Ishikawa (cell line): ENCODE results near the gene INPP5E.

Source experiments
- CEBPB ChIP-seq: IDR thresholded peaks from 2 replicates; pipeline ENCODE4 v1.6.1; 2012
- CREB1 ChIP-seq: IDR thresholded peaks from 2 replicates; pipeline ENCODE4 v1.6.1; 2012; ENCODE audit warnings: low read depth
- EGR1 ChIP-seq: IDR thresholded peaks from 2 replicates; pipeline ENCODE4 v1.6.1; 2012
- EP300 ChIP-seq: IDR thresholded peaks from 2 replicates; pipeline ENCODE4 v1.6.1; 2012; ENCODE audit warnings: borderline replicate concordance
- FOXM1 ChIP-seq: IDR thresholded peaks from 2 replicates; pipeline ENCODE4 v1.6.1; 2012; ENCODE audit warnings: low read depth, borderline replicate concordance
- NFIC ChIP-seq: IDR thresholded peaks from 2 replicates; pipeline ENCODE4 v1.6.1; 2012
- RAD21 ChIP-seq: IDR thresholded peaks from 2 replicates; pipeline ENCODE4 v1.6.1; 2012; ENCODE audit warnings: low read depth
- REST ChIP-seq: IDR thresholded peaks from 2 replicates; pipeline ENCODE4 v1.6.1; 2012; ENCODE audit warnings: low read depth, mild to moderate bottlenecking
- TAF1 ChIP-seq: IDR thresholded peaks from 2 replicates; pipeline ENCODE4 v1.6.1; 2012; ENCODE audit warnings: low read depth, mild to moderate bottlenecking
- TCF12 ChIP-seq: IDR thresholded peaks from 2 replicates; pipeline ENCODE4 v1.6.1; 2012; ENCODE audit warnings: low read depth
- TEAD4 ChIP-seq: IDR thresholded peaks from 2 replicates; pipeline ENCODE4 v1.6.1; 2012
- YY1 ChIP-seq: IDR thresholded peaks from 2 replicates; pipeline ENCODE4 v1.6.1; 2012; ENCODE audit warnings: low read depth
- ZBTB7A ChIP-seq: IDR thresholded peaks from 2 replicates; pipeline ENCODE4 v1.6.1; 2012; ENCODE audit warnings: low read depth
- TF ChIP-seq, protein P1 (sequence below): IDR thresholded peaks from 2 replicates; pipeline ENCODE4 v1.6.1; 2012
- TF ChIP-seq, protein P2 (sequence below): IDR thresholded peaks from 2 replicates; pipeline ENCODE4 v1.6.1; 2012

The INPP5E gene

DNA sequence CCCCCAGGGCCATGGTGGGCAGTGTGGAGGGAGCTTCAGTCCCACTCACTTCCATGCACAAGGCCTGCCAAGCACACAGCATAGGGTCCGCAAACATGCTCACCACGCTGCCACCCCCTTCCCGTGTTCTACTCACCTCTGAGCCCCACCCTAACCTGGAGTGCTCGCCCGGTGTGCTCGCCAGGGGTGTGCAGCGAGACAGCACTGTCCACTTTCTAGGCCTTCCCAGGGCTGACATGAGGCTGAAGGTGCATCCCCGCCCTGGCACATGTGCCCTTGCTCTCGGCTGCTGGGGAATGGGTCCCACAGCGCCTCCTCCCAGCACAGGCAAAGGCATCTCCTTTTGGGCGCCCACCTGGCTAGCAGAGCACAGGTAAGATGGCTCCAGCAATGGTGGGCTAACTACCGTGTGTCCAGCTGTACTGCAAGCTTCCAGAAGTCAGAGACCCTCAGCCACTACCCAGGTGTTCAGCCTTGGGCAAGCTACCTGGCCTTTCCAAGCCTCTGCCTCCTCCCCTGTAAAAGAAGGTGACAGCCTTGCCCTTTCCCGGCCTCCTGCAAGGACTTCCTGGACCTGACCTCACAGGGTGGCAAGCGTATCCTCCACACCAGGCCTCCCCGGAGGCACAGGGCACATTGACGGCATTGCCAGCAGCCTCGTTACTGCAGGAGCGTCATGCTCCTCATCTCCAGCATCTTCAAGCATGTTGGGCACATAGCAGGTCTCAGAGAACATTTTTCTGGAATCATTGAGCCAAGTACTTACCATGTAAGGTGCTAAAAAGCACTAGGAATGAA is 47.4 kb upstream of the INPP5E start:
- no peak for TF ChIP-seq ZBTB7A
- no peak for TF ChIP-seq YY1
- no peak for TF ChIP-seq EGR1
- no peak for TF ChIP-seq RAD21
- no peak for TF ChIP-seq TAF1
- TF ChIP-seq, protein P1, sequence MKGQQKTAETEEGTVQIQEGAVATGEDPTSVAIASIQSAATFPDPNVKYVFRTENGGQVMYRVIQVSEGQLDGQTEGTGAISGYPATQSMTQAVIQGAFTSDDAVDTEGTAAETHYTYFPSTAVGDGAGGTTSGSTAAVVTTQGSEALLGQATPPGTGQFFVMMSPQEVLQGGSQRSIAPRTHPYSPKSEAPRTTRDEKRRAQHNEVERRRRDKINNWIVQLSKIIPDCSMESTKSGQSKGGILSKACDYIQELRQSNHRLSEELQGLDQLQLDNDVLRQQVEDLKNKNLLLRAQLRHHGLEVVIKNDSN, result no peak
- TF ChIP-seq CEBPB, result no peak
- no peak for TF ChIP-seq NFIC

DNA sequence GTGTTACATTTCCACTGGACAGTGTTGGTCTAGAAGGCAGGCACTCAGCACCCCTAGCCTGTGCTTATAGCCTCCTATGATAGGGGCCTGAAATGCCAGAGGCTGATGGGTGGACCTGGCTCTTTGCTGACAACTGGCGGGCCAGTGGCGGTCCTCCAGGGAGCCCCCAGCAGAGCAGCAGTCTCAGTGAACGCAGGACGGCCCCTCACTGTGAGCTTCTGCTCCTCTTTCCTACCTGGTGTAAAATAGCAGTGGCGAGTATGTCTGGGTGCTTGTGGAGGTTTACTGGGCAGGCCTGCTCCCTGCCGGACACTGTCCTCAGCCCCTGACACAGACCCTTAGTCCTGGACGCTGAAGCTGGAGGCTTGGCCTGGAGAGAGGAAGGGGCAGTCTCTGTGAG is 46.5 kb upstream of the INPP5E start:
- no peak for TF ChIP-seq EP300
- no peak for TF ChIP-seq TCF12
- TF ChIP-seq NFIC, result no peak
- no peak for TF ChIP-seq TAF1
- no peak for TF ChIP-seq ZBTB7A
- no peak for TF ChIP-seq YY1
- TF ChIP-seq, protein P2, sequence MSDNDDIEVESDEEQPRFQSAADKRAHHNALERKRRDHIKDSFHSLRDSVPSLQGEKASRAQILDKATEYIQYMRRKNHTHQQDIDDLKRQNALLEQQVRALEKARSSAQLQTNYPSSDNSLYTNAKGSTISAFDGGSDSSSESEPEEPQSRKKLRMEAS, result no peak
- TF ChIP-seq CREB1, result no peak
- no peak for TF ChIP-seq TEAD4
- no peak for TF ChIP-seq EGR1
- TF ChIP-seq RAD21, result no peak
- TF ChIP-seq FOXM1, result no peak
- no peak for TF ChIP-seq REST
- TF ChIP-seq, protein P1, result no peak
- TF ChIP-seq CEBPB, result no peak

- peak; percentile 88 for TF ChIP-seq RAD21
- no peak for TF ChIP-seq EP300
- TF ChIP-seq, protein P1, result no peak
- TF ChIP-seq EGR1, result no peak
- TF ChIP-seq CEBPB, result no peak
- no peak for TF ChIP-seq TEAD4
These were observed 45.7 kb upstream of the INPP5E start for GRCh38 chr9:136485049-136486045.

DNA sequence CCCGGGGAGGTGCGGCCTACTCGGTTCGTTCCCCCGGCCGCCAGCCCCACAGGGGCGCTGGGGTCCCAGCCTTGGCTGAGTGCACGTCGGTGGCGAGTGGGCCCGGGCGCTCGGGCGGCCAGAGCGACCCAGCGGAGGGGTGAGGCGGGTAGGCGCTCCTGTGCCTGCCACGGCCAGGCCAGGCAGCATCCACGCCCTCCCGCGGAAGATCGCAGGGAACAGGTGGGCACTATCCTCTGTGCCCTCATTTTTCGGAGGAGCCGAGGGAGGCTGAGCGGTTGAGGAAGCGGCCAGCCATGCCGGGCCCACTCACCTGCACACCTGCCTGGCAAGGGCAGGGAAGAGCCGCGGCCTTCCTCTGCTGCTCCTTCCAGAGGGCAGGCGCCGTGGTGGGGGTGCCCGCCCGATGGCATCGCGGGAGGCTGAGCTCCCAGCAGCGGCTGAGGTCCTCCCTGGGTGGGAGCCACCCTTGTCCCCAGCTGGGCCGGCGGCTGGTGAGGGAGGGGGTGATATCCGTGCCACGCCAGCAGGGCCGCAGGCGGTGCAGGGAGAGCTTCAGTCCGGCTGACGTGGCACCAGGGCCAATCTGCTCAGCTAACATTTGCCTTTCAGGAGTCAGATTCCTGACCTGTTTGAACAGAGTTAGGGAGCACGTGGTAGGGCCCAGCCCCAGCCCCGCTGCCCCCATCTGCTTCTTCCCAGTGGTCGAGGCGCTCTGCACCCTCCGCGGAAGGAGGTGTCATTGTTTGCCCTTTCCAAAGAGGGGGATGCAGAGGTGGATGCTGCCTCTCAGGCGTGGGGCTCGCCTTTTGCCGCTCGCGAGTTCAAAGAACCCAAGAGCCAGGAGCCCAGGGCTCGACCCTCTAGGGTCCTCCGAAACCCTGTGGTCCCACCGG is 44.8 kb upstream of the INPP5E start:
- TF ChIP-seq, protein P1, result no peak

GRCh38 chr9:136483589-136484152 is 44.0 kb upstream of the INPP5E start:
- TF ChIP-seq, protein P2, result peak; percentile 46
- TF ChIP-seq TAF1 (peak; percentile 40; the same call in 1 of the 2 replicates), REST (peak; percentile 12; the same call in 1 of the 2 replicates), EP300 (no peak), CEBPB (no peak), TEAD4 (peak; percentile 70), YY1 (peak; percentile 65), TCF12 (no peak)
